WI38 (cell line): ENCODE results near the gene SMTNL2.

ENCODE experiments used
- H3K4me3 ChIP-seq: 2 replicates; pipeline ENCODE4 v1.5.1; 2011; ENCODE audit warnings: low read depth, mild to moderate bottlenecking, control low read depth, low read length
- CTCF ChIP-seq: IDR thresholded peaks from 2 replicates; pipeline ENCODE4 v1.5.1; 2012; ENCODE audit warnings: low read depth, mild to moderate bottlenecking, control low read depth, low read length

Gene SMTNL2

GRCh38 chr17:4547118-4547906 is 37.0 kb upstream of the SMTNL2 start:
- no peak overlapping the region for H3K4me3 ChIP-seq
- no peak for TF ChIP-seq CTCF

DNA sequence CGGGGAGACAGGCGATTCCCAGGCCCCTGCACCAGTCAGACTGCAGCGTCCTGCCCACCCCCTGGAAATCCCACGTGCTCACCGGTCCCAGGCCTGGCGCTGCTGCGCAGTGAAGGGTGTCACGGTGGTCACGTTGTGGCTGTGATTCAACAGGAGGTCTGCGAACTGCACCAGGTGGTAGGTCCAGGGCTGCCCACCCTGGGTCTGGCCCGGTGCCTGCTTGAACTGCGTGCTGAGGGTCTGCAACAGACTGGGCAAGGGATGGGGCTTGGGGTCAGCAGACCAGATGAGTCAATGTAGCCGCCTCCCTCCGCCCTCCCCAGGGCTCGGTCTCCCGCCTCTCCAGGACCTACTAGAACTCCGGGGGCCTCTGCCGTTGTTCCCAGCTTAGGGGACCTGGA is 36.3 kb upstream of the SMTNL2 start:
- TF ChIP-seq CTCF = no peak
- no peak overlapping the region for H3K4me3 ChIP-seq

DNA sequence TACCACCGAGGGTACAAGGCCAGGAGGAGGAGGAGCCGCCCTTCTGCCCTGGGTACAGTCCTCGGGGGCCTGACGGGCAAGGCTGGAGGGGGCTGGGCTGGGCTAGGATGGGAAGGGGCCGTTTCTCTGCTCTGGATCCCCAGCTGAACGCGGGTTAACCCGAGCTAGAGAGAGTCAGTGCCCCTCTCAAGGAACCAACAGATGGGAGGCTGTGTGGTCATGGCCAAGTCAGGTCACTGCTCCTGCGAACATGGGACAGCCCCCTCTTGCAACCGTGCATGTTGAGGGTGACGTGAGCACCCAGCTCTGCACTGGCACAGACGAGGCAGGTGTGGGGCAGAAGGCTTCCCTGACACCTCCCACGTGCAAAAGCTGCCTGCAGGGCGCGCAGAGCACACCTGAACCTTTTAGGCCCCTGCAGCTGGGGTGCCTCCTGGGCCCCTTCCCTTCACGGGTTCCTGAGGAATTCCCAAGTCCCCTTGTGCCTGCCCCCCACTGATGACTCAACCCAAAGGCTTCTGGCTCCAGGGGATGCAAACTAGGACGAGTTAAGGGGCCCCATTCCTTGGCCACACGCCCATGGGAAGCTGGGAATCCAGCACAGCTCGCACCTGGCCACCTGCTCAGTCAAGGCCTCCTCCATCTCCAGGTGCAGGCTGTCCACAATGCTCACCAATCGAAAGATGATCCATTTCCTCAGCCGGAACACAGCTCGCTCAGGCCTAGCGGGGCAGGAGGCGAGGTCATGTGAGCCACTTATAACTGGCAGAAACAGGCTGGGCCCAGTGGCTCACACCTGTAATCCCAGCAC is 35.4 kb upstream of the SMTNL2 start:
- H3K4me3 ChIP-seq = no peak overlapping the region
- no peak for TF ChIP-seq CTCF

DNA sequence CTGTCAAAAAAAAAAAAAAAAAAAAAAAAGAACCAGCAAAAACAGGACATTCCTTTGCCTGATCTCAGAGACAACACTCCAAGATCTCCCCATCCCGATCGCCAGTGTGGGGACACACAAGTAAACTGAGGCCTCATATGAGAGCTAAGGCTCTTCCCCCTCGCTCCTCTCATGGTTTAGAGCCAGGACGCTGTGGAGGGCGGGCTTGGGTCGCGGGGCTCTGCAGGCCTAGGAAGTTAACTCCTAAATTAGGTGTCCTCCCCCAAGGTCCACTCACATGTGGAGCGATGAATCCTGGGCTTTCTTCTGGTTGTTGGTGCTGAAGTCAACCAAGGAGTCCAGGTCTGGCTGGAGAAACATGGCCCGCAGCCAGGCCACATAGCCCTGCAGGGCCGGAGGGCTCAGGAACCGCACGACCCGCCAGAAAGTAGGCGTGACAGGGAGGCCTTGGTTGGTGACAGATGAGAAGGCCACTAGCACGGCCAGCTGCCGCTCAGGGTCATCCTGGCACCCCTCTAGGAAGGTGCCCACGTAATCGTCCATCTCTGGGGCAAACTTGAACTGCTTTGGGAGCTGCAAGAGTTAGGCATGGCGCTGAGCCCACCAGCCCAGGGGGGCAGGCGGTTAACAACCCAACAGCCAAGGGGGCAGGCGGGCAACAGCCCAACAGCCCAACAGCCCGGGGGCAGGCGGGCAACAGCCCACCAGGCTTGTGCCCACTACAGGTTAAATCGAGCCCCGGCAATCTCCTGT is 34.4 kb upstream of the SMTNL2 start:
- TF ChIP-seq CTCF = no peak
- no peak overlapping the region for H3K4me3 ChIP-seq

GRCh38 chr17:4550534-4551039 is 33.7 kb upstream of the SMTNL2 start:
- H3K4me3 ChIP-seq = no peak overlapping the region
- no peak for TF ChIP-seq CTCF

DNA sequence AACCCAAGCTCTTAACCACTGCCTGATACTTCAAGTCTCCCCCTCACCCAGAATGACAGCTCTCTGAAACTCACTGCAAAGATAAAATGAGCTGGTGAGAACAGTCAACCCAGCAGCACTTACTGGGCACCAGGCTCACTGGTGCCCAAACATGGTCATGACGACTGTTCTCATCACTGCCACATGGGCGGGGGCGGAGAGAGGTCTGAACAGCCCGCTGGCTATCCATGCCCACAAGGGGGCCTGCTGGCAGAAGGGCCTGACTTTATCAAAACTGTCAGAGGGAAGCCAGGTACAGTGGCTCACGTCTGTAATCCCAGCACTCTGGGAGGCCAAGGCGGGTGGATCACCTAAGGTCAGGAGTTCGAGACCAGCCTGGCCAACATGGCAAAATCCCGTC is 33.2 kb upstream of the SMTNL2 start:
- no peak overlapping the region for H3K4me3 ChIP-seq
- no peak for TF ChIP-seq CTCF
